Measurements from ENCODE around the gene SESTD1.

The SESTD1 gene

DNA sequence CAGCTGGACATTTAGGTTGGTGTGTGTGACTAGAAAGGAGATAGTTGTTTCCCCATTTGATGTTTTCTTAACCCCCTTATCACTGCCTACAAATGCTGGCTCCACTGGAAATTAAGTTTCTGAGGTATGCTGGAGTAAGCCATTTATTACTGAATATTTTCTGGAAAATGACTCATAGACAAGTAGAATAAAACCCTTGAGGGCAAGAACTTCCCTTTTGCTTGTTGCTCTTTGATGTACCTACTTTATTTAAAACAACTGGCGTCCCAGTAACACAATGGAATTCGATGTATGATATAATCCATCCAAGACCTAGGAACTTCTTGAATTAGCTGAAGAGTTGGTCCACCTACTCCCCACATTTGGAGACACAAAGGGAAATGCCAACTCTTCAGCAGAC is 33.3 kb upstream of the SESTD1 start:
- no peak for ATAC-seq

DNA sequence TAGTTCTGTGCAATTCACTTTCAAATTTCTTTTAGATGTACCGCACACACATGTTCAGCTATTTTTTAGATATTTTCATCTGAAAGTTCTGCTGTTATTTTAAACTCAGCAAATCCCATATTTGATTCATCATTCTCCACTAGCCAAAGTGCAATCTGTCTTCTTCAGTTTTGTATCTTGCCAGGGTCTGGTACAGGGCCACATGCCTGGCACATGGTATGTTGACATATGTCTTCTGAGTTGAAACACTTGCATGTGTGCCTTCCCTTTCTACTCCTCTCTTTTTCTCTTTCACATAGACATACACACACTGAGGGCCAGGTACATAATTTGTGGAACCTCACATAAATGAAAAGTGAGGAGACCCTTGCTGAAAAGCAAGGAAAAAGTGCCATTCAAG is 25.7 kb upstream of the SESTD1 start:
- TF ChIP-seq TOX (CRISPR knock-in tag; IDR thresholded peaks at IDR 0.05; ENCODE audit: borderline replicate concordance), result no peak
- TF ChIP-seq ZNF565 (CRISPR knock-in tag; conservative IDR thresholded peaks at IDR 0.05; ENCODE audit: low read depth), result no peak
- TF ChIP-seq ZFP3 (CRISPR knock-in tag; IDR thresholded peaks at IDR 0.05), result no peak
- TF ChIP-seq, protein P1, sequence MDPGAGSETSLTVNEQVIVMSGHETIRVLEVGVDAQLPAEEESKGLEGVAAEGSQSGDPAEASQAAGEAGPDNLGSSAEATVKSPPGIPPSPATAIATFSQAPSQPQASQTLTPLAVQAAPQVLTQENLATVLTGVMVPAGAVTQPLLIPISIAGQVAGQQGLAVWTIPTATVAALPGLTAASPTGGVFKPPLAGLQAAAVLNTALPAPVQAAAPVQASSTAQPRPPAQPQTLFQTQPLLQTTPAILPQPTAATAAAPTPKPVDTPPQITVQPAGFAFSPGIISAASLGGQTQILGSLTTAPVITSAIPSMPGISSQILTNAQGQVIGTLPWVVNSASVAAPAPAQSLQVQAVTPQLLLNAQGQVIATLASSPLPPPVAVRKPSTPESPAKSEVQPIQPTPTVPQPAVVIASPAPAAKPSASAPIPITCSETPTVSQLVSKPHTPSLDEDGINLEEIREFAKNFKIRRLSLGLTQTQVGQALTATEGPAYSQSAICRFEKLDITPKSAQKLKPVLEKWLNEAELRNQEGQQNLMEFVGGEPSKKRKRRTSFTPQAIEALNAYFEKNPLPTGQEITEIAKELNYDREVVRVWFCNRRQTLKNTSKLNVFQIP (CRISPR knock-in tag; IDR thresholded peaks at IDR 0.05; ENCODE audit: borderline replicate concordance, low read depth), result no peak
- TF ChIP-seq OSR1 (CRISPR knock-in tag; IDR thresholded peaks at IDR 0.05), result no peak
- no peak for TF ChIP-seq ISL1 (CRISPR knock-in tag; IDR thresholded peaks at IDR 0.05)
- no peak for TF ChIP-seq ARNTL (CRISPR knock-in tag; IDR thresholded peaks at IDR 0.05; ENCODE audit: borderline replicate concordance, low read depth)
- no peak for TF ChIP-seq ZC3H10 (CRISPR knock-in tag; IDR thresholded peaks at IDR 0.05)
- no peak for TF ChIP-seq RARB (CRISPR knock-in tag; IDR thresholded peaks at IDR 0.05)
- TF ChIP-seq SNAI2 (CRISPR knock-in tag; IDR thresholded peaks at IDR 0.05), result no peak
- no peak for TF ChIP-seq ZNF8 (CRISPR knock-in tag; IDR thresholded peaks at IDR 0.05)
- no peak for TF ChIP-seq PPARA (CRISPR knock-in tag; IDR thresholded peaks at IDR 0.05; ENCODE audit: borderline replicate concordance)
- TF ChIP-seq ESRRG (CRISPR knock-in tag; IDR thresholded peaks at IDR 0.05), result no peak
- TF ChIP-seq TCF4 (CRISPR knock-in tag; IDR thresholded peaks at IDR 0.05; ENCODE audit: borderline replicate concordance), result no peak
- TF ChIP-seq, protein P2, sequence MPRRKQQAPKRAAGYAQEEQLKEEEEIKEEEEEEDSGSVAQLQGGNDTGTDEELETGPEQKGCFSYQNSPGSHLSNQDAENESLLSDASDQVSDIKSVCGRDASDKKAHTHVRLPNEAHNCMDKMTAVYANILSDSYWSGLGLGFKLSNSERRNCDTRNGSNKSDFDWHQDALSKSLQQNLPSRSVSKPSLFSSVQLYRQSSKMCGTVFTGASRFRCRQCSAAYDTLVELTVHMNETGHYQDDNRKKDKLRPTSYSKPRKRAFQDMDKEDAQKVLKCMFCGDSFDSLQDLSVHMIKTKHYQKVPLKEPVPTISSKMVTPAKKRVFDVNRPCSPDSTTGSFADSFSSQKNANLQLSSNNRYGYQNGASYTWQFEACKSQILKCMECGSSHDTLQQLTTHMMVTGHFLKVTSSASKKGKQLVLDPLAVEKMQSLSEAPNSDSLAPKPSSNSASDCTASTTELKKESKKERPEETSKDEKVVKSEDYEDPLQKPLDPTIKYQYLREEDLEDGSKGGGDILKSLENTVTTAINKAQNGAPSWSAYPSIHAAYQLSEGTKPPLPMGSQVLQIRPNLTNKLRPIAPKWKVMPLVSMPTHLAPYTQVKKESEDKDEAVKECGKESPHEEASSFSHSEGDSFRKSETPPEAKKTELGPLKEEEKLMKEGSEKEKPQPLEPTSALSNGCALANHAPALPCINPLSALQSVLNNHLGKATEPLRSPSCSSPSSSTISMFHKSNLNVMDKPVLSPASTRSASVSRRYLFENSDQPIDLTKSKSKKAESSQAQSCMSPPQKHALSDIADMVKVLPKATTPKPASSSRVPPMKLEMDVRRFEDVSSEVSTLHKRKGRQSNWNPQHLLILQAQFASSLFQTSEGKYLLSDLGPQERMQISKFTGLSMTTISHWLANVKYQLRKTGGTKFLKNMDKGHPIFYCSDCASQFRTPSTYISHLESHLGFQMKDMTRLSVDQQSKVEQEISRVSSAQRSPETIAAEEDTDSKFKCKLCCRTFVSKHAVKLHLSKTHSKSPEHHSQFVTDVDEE (CRISPR knock-in tag; IDR thresholded peaks at IDR 0.05), result no peak
- no peak for TF ChIP-seq GLIS3 (CRISPR knock-in tag; IDR thresholded peaks at IDR 0.05)
- TF ChIP-seq, protein P3, sequence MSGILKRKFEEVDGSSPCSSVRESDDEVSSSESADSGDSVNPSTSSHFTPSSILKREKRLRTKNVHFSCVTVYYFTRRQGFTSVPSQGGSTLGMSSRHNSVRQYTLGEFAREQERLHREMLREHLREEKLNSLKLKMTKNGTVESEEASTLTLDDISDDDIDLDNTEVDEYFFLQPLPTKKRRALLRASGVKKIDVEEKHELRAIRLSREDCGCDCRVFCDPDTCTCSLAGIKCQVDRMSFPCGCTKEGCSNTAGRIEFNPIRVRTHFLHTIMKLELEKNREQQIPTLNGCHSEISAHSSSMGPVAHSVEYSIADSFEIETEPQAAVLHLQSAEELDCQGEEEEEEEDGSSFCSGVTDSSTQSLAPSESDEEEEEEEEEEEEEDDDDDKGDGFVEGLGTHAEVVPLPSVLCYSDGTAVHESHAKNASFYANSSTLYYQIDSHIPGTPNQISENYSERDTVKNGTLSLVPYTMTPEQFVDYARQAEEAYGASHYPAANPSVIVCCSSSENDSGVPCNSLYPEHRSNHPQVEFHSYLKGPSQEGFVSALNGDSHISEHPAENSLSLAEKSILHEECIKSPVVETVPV (CRISPR knock-in tag; IDR thresholded peaks at IDR 0.05), result no peak
- TF ChIP-seq ZNF70 (CRISPR knock-in tag; IDR thresholded peaks at IDR 0.05), result no peak
- ATAC-seq, result no peak

More for the DNA sequence above, 33.3 kb upstream of the SESTD1 start:
- TF ChIP-seq ARNTL (CRISPR knock-in tag; IDR thresholded peaks at IDR 0.05; ENCODE audit: borderline replicate concordance, low read depth) (no peak), RARB (CRISPR knock-in tag; IDR thresholded peaks at IDR 0.05) (no peak), TCF4 (CRISPR knock-in tag; IDR thresholded peaks at IDR 0.05; ENCODE audit: borderline replicate concordance) (no peak), ISL1 (CRISPR knock-in tag; IDR thresholded peaks at IDR 0.05) (no peak), CSDC2 (CRISPR knock-in tag; IDR thresholded peaks at IDR 0.05) (no peak), ZFP3 (CRISPR knock-in tag; IDR thresholded peaks at IDR 0.05) (no peak)
- TF ChIP-seq, protein P4, sequence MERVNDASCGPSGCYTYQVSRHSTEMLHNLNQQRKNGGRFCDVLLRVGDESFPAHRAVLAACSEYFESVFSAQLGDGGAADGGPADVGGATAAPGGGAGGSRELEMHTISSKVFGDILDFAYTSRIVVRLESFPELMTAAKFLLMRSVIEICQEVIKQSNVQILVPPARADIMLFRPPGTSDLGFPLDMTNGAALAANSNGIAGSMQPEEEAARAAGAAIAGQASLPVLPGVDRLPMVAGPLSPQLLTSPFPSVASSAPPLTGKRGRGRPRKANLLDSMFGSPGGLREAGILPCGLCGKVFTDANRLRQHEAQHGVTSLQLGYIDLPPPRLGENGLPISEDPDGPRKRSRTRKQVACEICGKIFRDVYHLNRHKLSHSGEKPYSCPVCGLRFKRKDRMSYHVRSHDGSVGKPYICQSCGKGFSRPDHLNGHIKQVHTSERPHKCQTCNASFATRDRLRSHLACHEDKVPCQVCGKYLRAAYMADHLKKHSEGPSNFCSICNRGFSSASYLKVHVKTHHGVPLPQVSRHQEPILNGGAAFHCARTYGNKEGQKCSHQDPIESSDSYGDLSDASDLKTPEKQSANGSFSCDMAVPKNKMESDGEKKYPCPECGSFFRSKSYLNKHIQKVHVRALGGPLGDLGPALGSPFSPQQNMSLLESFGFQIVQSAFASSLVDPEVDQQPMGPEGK (CRISPR knock-in tag; IDR thresholded peaks at IDR 0.05; ENCODE audit: borderline replicate concordance), result no peak
- TF ChIP-seq, protein P5, sequence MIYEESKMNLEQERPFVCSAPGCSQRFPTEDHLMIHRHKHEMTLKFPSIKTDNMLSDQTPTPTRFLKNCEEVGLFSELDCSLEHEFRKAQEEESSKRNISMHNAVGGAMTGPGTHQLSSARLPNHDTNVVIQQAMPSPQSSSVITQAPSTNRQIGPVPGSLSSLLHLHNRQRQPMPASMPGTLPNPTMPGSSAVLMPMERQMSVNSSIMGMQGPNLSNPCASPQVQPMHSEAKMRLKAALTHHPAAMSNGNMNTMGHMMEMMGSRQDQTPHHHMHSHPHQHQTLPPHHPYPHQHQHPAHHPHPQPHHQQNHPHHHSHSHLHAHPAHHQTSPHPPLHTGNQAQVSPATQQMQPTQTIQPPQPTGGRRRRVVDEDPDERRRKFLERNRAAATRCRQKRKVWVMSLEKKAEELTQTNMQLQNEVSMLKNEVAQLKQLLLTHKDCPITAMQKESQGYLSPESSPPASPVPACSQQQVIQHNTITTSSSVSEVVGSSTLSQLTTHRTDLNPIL (CRISPR knock-in tag; IDR thresholded peaks at IDR 0.05; ENCODE audit: low read depth), result no peak

DNA sequence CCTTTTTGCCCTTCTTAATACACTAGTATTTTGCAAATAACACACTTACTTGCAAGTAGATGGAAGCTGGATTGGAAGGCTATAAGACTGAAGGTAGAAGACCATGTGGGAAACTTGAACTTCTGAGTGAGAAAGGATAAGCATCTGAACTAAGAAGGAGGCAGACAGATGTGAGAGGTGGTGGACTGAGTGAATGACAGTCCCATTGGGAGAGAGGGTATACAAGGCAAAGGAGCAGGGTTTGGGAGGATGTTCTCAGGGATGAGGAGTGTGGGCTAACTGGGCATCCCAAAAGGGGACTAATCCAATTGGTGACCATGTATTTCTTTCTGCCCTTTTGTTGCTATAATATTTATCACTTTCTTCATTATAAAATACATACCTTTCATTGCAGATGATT is 20.4 kb upstream of the SESTD1 start:
- no peak for ATAC-seq
- TF ChIP-seq ZNF70 (CRISPR knock-in tag; IDR thresholded peaks at IDR 0.05), result no peak
- TF ChIP-seq ZNF565 (CRISPR knock-in tag; conservative IDR thresholded peaks at IDR 0.05; ENCODE audit: low read depth), result no peak
- TF ChIP-seq BACH2 (CRISPR knock-in tag; IDR thresholded peaks at IDR 0.05; ENCODE audit: borderline replicate concordance), result no peak
- TF ChIP-seq ZNF8 (CRISPR knock-in tag; IDR thresholded peaks at IDR 0.05), result no peak
- TF ChIP-seq, protein P4 (CRISPR knock-in tag; IDR thresholded peaks at IDR 0.05; ENCODE audit: borderline replicate concordance), result no peak
- no peak for TF ChIP-seq SNAI2 (CRISPR knock-in tag; IDR thresholded peaks at IDR 0.05)
- TF ChIP-seq ZC3H10 (CRISPR knock-in tag; IDR thresholded peaks at IDR 0.05), result no peak
- TF ChIP-seq PPARA (CRISPR knock-in tag; IDR thresholded peaks at IDR 0.05; ENCODE audit: borderline replicate concordance), result no peak
- TF ChIP-seq RARB (CRISPR knock-in tag; IDR thresholded peaks at IDR 0.05), result no peak
- TF ChIP-seq, protein P3 (CRISPR knock-in tag; IDR thresholded peaks at IDR 0.05), result no peak
- TF ChIP-seq GLIS3 (CRISPR knock-in tag; IDR thresholded peaks at IDR 0.05), result no peak

All from SK-N-SH treated with all-trans-retinoic acid at 6 μM for 48 hours (cell line).